Pancreas (tissue), 10 donors: ENCODE data around the gene SYT5. TPM values are rescaled to one million over a fixed set of nuclear protein-coding genes. Genes with fewer than 3 reads are reported as not detected.

ENCODE experiments used
- ATAC-seq, 4 donors: fragments of 200-7000 bp; cut with Tn5 transposase; one replicate each; pipeline versions ENCODE4 v1.8.0 to v1.9.1; 2020; ENCODE audit warnings: mild to moderate bottlenecking in 4 of 4, moderate library complexity in 4 of 4
- DNase-seq, 6 donors: peaks; one replicate each; pipeline ENCODE4 v3.0.0-alpha.2; 2020
- FAIRE-seq: peaks from 2 replicates; lab custom pipeline; 2012; peaks lifted over from hg19 to GRCh38; lab: Jason Lieb, UNC
- H3K27ac ChIP-seq, 4 donors: fragments of 200-600 bp; sonication (generic); 1 replicate in 3 of 4; 2 replicates in 1 of 4; pipeline versions ENCODE4 v1.5.0 to v1.8.0; 2020
- H3K27me3 ChIP-seq, 4 donors: fragments of 200-600 bp; one replicate each; pipeline ENCODE4 v1.8.0; 2021
- H3K36me3 ChIP-seq, 3 donors: fragments of 200-600 bp; sonication (generic) in 1 of 3; one replicate each; pipeline versions ENCODE4 v1.5.0 to v1.8.0; 2020 to 2021
- H3K4me1 ChIP-seq, 3 donors: fragments of 200-600 bp; one replicate each; pipeline ENCODE4 v1.8.0; 2021
- H3K4me3 ChIP-seq, 4 donors: fragments of 200-600 bp; sonication (generic) in 2 of 4; one replicate each; pipeline versions ENCODE4 v1.5.0 to v1.8.0; 2020 to 2021
- H3K9me3 ChIP-seq, 4 donors: fragments of 200-600 bp; one replicate each; pipeline ENCODE4 v1.8.0; 2021
- CTCF ChIP-seq, 4 donors: fragments of 200-600 bp; sonication (generic) in 3 of 4; IDR thresholded peaks; one replicate each; pipeline versions ENCODE4 v1.5.0 to v1.8.0; 2021; ENCODE audit warnings: antibody characterized with exemption in 4 of 4
- WGBS, 2 donors: extraction: QIAGEN DNeasy Blood & Tissue Kit; methylation state at CpG; one replicate each; pipeline ENCODE4 v1.1.7; 2013; 5-methylcytosine and 5-hydroxymethylcytosine counted together
- intact Hi-C, 3 donors: fragments of 100-400 bp; cut with DNase I; formaldehyde crosslinking; loops; one replicate each; pipeline versions ENCODE4 v1.11.1 to v1.14.2; 2022
- polyA plus RNA-seq, 2 donors: library from polyadenylated mRNA; stranded (reverse); fragments of 200-250 nt; gene quantifications; one replicate each; pipeline ENCODE4 v1.2.3, GENCODE V29; 2013
- total RNA-seq, 6 donors: library from RNA; stranded (reverse); fragmentation: NEBNext Ultra II Directional in 4 of 6; extraction: Animal tissue kit (Norgen Biotek cat#: 25700) in 4 of 6; gene quantifications; one replicate each; pipeline versions ENCODE4 v1.2.1 to v1.2.4, GENCODE V29; 2021 to 2023
- donor health status: healthy with polysubstance abuse.
- donor health status: DM: no; HTN: no; CAD: no; lungs with moderate emphysema.
- donor health status: DM: no; HTN: no; CAD: no.
- donor health status: control.
- donor health status: control.
- donor health status: Bipolar disorder and iron deficiency.
- donor health status: DM: yes; HTN: yes; CAD: no.
- donor health status: DM: no; HTN: no; CAD: no.
- donor health status: DM: no; HTN: no; CAD: no.
- donor health status: DM: yes; HTN: yes; CAD: no.

SYT5 gene
- total and polyA plus RNA-seq, 8 donors = 0.88 to 41.1 (median 2.8) TPM

DNA sequence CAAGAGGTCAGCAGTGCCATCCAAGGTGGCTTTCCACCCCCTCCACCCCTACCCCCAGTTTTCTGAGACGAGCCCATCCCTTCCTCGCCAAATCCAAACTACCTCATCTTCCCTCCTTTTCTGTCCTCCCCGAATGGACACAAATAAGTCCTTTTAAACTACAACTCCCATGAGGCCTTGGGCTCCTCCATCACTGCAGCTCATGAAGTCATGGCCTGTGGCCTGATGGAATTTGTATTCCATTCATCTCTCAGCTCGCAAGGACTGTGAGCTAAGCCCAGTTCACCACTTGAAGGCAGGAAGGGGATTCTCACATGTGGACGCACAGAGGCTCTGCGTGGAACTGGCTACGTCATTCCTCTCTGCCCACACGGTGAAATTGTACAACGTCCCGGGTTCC, 16.7 kb upstream of the SYT5 start:
- FAIRE-seq (no peak), ATAC-seq (no peak), DNase-seq (no peak)
- TF ChIP-seq CTCF (IDR thresholded peaks at IDR 0.05) = no peak
- Histone ChIP-seq H3K27me3 (no peaks in the 10 kb centered on the region), H3K27ac (no peak overlapping the region), H3K36me3 (peaks cover 0 to 7% (median 0%) of the 10 kb centered on the region in 3 donors), H3K9me3 (no peaks in the 10 kb centered on the region), H3K4me3 (no peak overlapping the region), H3K4me1 (no peaks in the 10 kb centered on the region)
- WGBS, 2 donors = 90% methylated on average over 10 of the region's 10 CpGs
- intact Hi-C loops = no loop called here

- Histone ChIP-seq H3K4me3 (no peak overlapping the region), H3K9me3 (no peaks in the 10 kb centered on the region), H3K27me3 (no peaks in the 10 kb centered on the region), H3K36me3 (no peaks in the 10 kb centered on the region), H3K4me1 (no peaks in the 10 kb centered on the region), H3K27ac (no peak overlapping the region)
- no peak for ATAC-seq
- no peak for DNase-seq
- WGBS, 2 donors = 80 to 84% methylated on average over 12 of the region's 12 CpGs
- intact Hi-C loops = no loop called here
- no peak for TF ChIP-seq CTCF (IDR thresholded peaks at IDR 0.05)
- no peak for FAIRE-seq
Measured at GRCh38 chr19:55193481-55193880, 13.4 kb upstream of the SYT5 start.

GRCh38 chr19:55189403-55189835, 9.3 kb upstream of the SYT5 start:
- no peak for FAIRE-seq
- no peak for TF ChIP-seq CTCF (IDR thresholded peaks at IDR 0.05)
- no peak for DNase-seq
- no peaks in the 10 kb centered on the region for H3K36me3 ChIP-seq
- no peaks in the 10 kb centered on the region for H3K27me3 ChIP-seq
- H3K4me3 ChIP-seq = no peak overlapping the region
- WGBS, 2 donors = 63 to 68% methylated on average over 15 of the region's 15 CpGs
- no peaks in the 10 kb centered on the region for H3K4me1 ChIP-seq
- H3K27ac ChIP-seq = no peak overlapping the region
- intact Hi-C loops = no loop called here
- no peaks in the 10 kb centered on the region for H3K9me3 ChIP-seq
- peak in 2 of 4 donors; percentile 42 to 78 for ATAC-seq

- Histone ChIP-seq H3K36me3 (no peaks in the 10 kb centered on the region), H3K4me1 (no peaks in the 10 kb centered on the region), H3K27me3 (no peaks in the 10 kb centered on the region), H3K27ac (no peak overlapping the region), H3K9me3 (no peaks in the 10 kb centered on the region), H3K4me3 (no peak overlapping the region)
- ATAC-seq (peak in 1 of 4 donors; percentile 43), DNase-seq (no peak), FAIRE-seq (no peak)
- no peak for TF ChIP-seq CTCF (IDR thresholded peaks at IDR 0.05)
- intact Hi-C loops = no loop called here
- WGBS, 2 donors = 55 to 65% methylated on average over 8 of the region's 8 CpGs
Measured at GRCh38 chr19:55188625-55189024, 8.5 kb upstream of the SYT5 start.

- Histone ChIP-seq H3K36me3 (no peaks in the 10 kb centered on the region), H3K4me3 (no peak overlapping the region), H3K4me1 (no peaks in the 10 kb centered on the region), H3K9me3 (no peaks in the 10 kb centered on the region), H3K27me3 (peaks cover 0 to 1% (median 0%) of the 10 kb centered on the region in 4 donors), H3K27ac (no peak overlapping the region)
- 62 to 67% methylated on average over 11 to 12 of the region's 12 CpGs for WGBS, 2 donors
- FAIRE-seq = no peak
- no peak for TF ChIP-seq CTCF (IDR thresholded peaks at IDR 0.05)
- intact Hi-C loops = no loop called here
- ATAC-seq = no peak
- DNase-seq = peak in 1 of 6 donors; percentile 39
Measured at GRCh38 chr19:55186080-55186479, 6.0 kb upstream of the SYT5 start.
